H9 (cell line): ENCODE data around the gene PTPRN2. TPM values are rescaled to one million over a fixed set of nuclear protein-coding genes. Genes with fewer than 3 reads are reported as not detected.

Experiments
- DNase-seq: peaks from one replicate; pipeline ENCODE4 v3.0.0-alpha.2; 2017
- H2AFZ ChIP-seq: one replicate; pipeline ENCODE4 v1.6.1; 2013; ENCODE audit warnings: mild to moderate bottlenecking, low read length, control low read depth, moderate library complexity
- H2AK5ac ChIP-seq: 2 replicates; pipeline ENCODE4 v1.6.1; 2013; ENCODE audit warnings: low read length, control low read depth, mixed read lengths; ENCODE audit not compliant: insufficient read length
- H2BK120ac ChIP-seq: one replicate; pipeline ENCODE4 v1.6.1; 2013; ENCODE audit warnings: low read depth, mild to moderate bottlenecking, low read length, control low read depth, inconsistent platforms; ENCODE audit not compliant: poor library complexity, severe bottlenecking
- H2BK12ac ChIP-seq: 2 replicates; pipeline ENCODE4 v1.6.1; 2013; ENCODE audit warnings: low read length, control low read depth, mixed read lengths, low read depth; ENCODE audit not compliant: insufficient read length
- H2BK15ac ChIP-seq: 2 replicates; pipeline ENCODE4 v1.6.1; 2013; ENCODE audit warnings: low read depth, low read length, control low read depth
- H2BK20ac ChIP-seq: one replicate; pipeline ENCODE4 v1.6.1; 2013; ENCODE audit warnings: low read depth, mild to moderate bottlenecking, low read length, control low read depth, inconsistent platforms; ENCODE audit not compliant: poor library complexity, severe bottlenecking
- H2BK5ac ChIP-seq: 2 replicates; pipeline ENCODE4 v1.6.1; 2013; ENCODE audit warnings: low read length, control low read depth, mixed read lengths; ENCODE audit not compliant: insufficient read length
- H3K14ac ChIP-seq: 2 replicates; pipeline ENCODE4 v1.6.1; 2013; ENCODE audit warnings: low read length, control low read depth; ENCODE audit not compliant: insufficient read depth
- H3K18ac ChIP-seq: 2 replicates; pipeline ENCODE4 v1.6.1; 2013; ENCODE audit warnings: low read depth, mild to moderate bottlenecking, mixed read lengths, low read length, control low read depth; ENCODE audit not compliant: insufficient read length
- H3K23ac ChIP-seq: 2 replicates; pipeline ENCODE4 v1.6.1; 2013; ENCODE audit warnings: low read length, control low read depth, mixed read lengths, low read depth; ENCODE audit not compliant: insufficient read length
- H3K23me2 ChIP-seq: 2 replicates; pipeline ENCODE4 v1.6.1; 2013; ENCODE audit warnings: low read depth, mild to moderate bottlenecking, mixed read lengths, low read length, control low read depth; ENCODE audit not compliant: insufficient read length, poor library complexity, severe bottlenecking
- H3K27ac ChIP-seq: 2 replicates; pipeline ENCODE4 v1.5.1; 2013; ENCODE audit warnings: low read length, control low read depth, mixed read lengths, low read depth; ENCODE audit not compliant: insufficient read length
- H3K27me3 ChIP-seq: 2 replicates; pipeline ENCODE4 v1.6.1; 2013; ENCODE audit warnings: low read length, control low read depth, inconsistent platforms; ENCODE audit not compliant: insufficient read depth
- H3K4ac ChIP-seq: 2 replicates; pipeline ENCODE4 v1.6.1; 2013; ENCODE audit warnings: low read depth, mild to moderate bottlenecking, control low read depth, inconsistent platforms, low read length, moderate library complexity
- H3K4me1 ChIP-seq: 2 replicates; pipeline ENCODE4 v1.6.1; 2013; ENCODE audit warnings: low read length, control low read depth, inconsistent platforms; ENCODE audit not compliant: insufficient read depth
- H3K4me2 ChIP-seq: 2 replicates; pipeline ENCODE4 v1.6.1; 2013; ENCODE audit warnings: low read length, control low read depth, mixed read lengths; ENCODE audit not compliant: insufficient read length, insufficient read depth
- H3K56ac ChIP-seq: 2 replicates; pipeline ENCODE4 v1.6.1; 2013; ENCODE audit warnings: low read depth, mild to moderate bottlenecking, mixed read lengths, low read length, control low read depth; ENCODE audit not compliant: insufficient read length
- H3K79me1 ChIP-seq: 2 replicates; pipeline ENCODE4 v1.6.1; 2013; ENCODE audit warnings: low read depth, mild to moderate bottlenecking, moderate library complexity, low read length, control low read depth, inconsistent platforms; ENCODE audit not compliant: insufficient read depth, poor library complexity, severe bottlenecking
- H3K79me2 ChIP-seq: 2 replicates; pipeline ENCODE4 v1.6.1; 2013; ENCODE audit warnings: low read length, control low read depth, inconsistent platforms; ENCODE audit not compliant: insufficient read depth
- H3K9ac ChIP-seq: 2 replicates; pipeline ENCODE4 v1.6.1; 2013; ENCODE audit warnings: low read length, control low read depth, mixed read lengths; ENCODE audit not compliant: insufficient read length; ENCODE audit errors: extremely low read depth
- H3K9me3 ChIP-seq: one replicate; pipeline ENCODE4 v1.6.1; 2013; ENCODE audit warnings: low read depth, low read length, inconsistent platforms; ENCODE audit not compliant: control insufficient read depth
- H3T11ph ChIP-seq: one replicate; pipeline ENCODE4 v1.6.1; 2013; ENCODE audit warnings: mild to moderate bottlenecking, low read length, control low read depth, inconsistent platforms
- H4K20me1 ChIP-seq: one replicate; pipeline ENCODE4 v1.6.1; 2013; ENCODE audit not compliant: control insufficient read depth, insufficient read length, insufficient read depth
- H4K5ac ChIP-seq: 2 replicates; pipeline ENCODE4 v1.6.1; 2013; ENCODE audit warnings: low read depth, mild to moderate bottlenecking, mixed read lengths, low read length, control low read depth; ENCODE audit not compliant: insufficient read length
- H4K8ac ChIP-seq: replicated peaks from 2 replicates; pipeline ENCODE4 v1.6.1; 2013; ENCODE audit warnings: low read length, control low read depth, mixed read lengths, low read depth; ENCODE audit not compliant: insufficient read length
- H4K91ac ChIP-seq: 2 replicates; pipeline ENCODE4 v1.6.1; 2013; ENCODE audit warnings: low read depth, mild to moderate bottlenecking, moderate library complexity, mixed read lengths, low read length, control low read depth; ENCODE audit not compliant: insufficient read length
- H3K27ac Mint-ChIP-seq, 3 experiments: 2 replicates in 2 of 3; 3 replicates in 1 of 3; pipeline ENCODE4 v1.8.0; 2020 to 2021; ENCODE audit warnings: mixed read lengths in 3 of 3, mild to moderate bottlenecking in 1 of 3, moderate library complexity in 1 of 3
- H3K27me3 Mint-ChIP-seq: 2 replicates; pipeline ENCODE4 v1.8.0; 2021; ENCODE audit warnings: low read depth, mild to moderate bottlenecking, moderate library complexity, mixed read lengths
- H3K36me3 Mint-ChIP-seq, 3 experiments: 2 replicates in 2 of 3; 3 replicates in 1 of 3; pipeline ENCODE4 v1.8.0; 2020 to 2021; ENCODE audit warnings: low read depth in 3 of 3, mixed read lengths in 3 of 3; ENCODE audit not compliant: insufficient read depth in 1 of 3
- H3K4me1 Mint-ChIP-seq, 2 experiments: 2 replicates each; pipeline ENCODE4 v1.8.0; 2020; ENCODE audit warnings: mixed read lengths in 2 of 2
- H3K4me3 Mint-ChIP-seq, 2 experiments: 2 replicates in 1 of 2; 3 replicates in 1 of 2; pipeline ENCODE4 v1.8.0; 2020 to 2021; ENCODE audit warnings: mild to moderate bottlenecking in 2 of 2, mixed read lengths in 2 of 2, moderate library complexity in 1 of 2
- H3K9me3 Mint-ChIP-seq, 2 experiments: 2 replicates in 1 of 2; 3 replicates in 1 of 2; pipeline ENCODE4 v1.8.0; 2020; ENCODE audit warnings: mild to moderate bottlenecking in 2 of 2, mixed read lengths in 2 of 2, moderate library complexity in 1 of 2
- CTCF ChIP-seq: fragments of 200-600 bp; sonication (generic); conservative IDR thresholded peaks from 3 replicates; pipeline ENCODE4 v1.8.0; 2021; ENCODE audit warnings: antibody characterized with exemption, mild to moderate bottlenecking
- WGBS: extraction: QIAGEN DNeasy Blood & Tissue Kit; methylation state at CpG from one replicate; pipeline ENCODE4 v1.1.7; 2013; ENCODE audit warnings: missing lambda C conversion rate, low lambda C conversion rate, mixed read lengths; ENCODE audit not compliant: insufficient read length; ENCODE audit errors: extremely low coverage; 5-methylcytosine and 5-hydroxymethylcytosine counted together
- total RNA-seq: library from RNA; stranded (reverse); gene quantifications from 2 replicates; pipeline ENCODE4 v1.2.1, GENCODE V29; 2021

PTPRN2 gene
- total RNA-seq, 1 experiment from 2014 or later, result 5.2 TPM

- no peak overlapping the region for H2AK5ac ChIP-seq
- H3K79me1 ChIP-seq, result no peaks in the 10 kb centered on the region
- H4K91ac ChIP-seq, result no peak overlapping the region
- no peak overlapping the region for H3T11ph ChIP-seq
- no peaks in the 10 kb centered on the region for H3K4me1 ChIP-seq
- peak; percentile 27 for DNase-seq
- H3K9ac ChIP-seq, result no peak overlapping the region
- peaks cover 5 to 16% (median 5%) of the 10 kb centered on the region in 3 experiments; a peak in 5 of 7 replicates for H3K36me3 Mint-ChIP-seq
- no peak overlapping the region for H3K18ac ChIP-seq
- no peak overlapping the region for H3K14ac ChIP-seq
- peaks cover 16% of the 10 kb centered on the region in 2 experiments for H3K9me3 Mint-ChIP-seq
- peaks cover 53% of the 10 kb centered on the region for H3K27me3 Mint-ChIP-seq
- H3K56ac ChIP-seq, result no peak overlapping the region
- TF ChIP-seq CTCF, result no peak
- H3K23ac ChIP-seq, result no peak overlapping the region
- no peaks in the 10 kb centered on the region for H4K20me1 ChIP-seq
- no peak overlapping the region for H2BK12ac ChIP-seq
- H3K27me3 ChIP-seq, result peaks cover 3% of the 10 kb centered on the region; the same call in 1 of the 2 replicates
- peak overlapping the region; percentile 64 for H3K4me2 ChIP-seq
- H3K4ac ChIP-seq, result no peak overlapping the region
- no peak overlapping the region for H3K27ac Mint-ChIP-seq
- no peaks in the 10 kb centered on the region for H3K79me2 ChIP-seq
- H3K27ac ChIP-seq, result no peak overlapping the region
- H2AFZ ChIP-seq, result no peak overlapping the region
- no CpG with 5 or more reads among the region's 9 CpGs for WGBS
- no peak overlapping the region for H4K8ac ChIP-seq
- no peak overlapping the region for H2BK20ac ChIP-seq
- H2BK120ac ChIP-seq, result no peak overlapping the region
- peak overlapping the region; percentile 60 to 79 for H3K4me3 Mint-ChIP-seq
- H2BK15ac ChIP-seq, result no peak overlapping the region
- H4K5ac ChIP-seq, result no peak overlapping the region
- H3K23me2 ChIP-seq, result peaks cover 10% of the 10 kb centered on the region
- no peaks in the 10 kb centered on the region for H3K9me3 ChIP-seq
- H3K4me1 Mint-ChIP-seq, result peaks cover 27 to 40% of the 10 kb centered on the region in 2 experiments
- no peak overlapping the region for H2BK5ac ChIP-seq
These were observed 236.1 kb downstream of the PTPRN2 start for GRCh38 chr7:158351481-158351880.
